ENCODE results near the gene SLC12A7.

DNA sequence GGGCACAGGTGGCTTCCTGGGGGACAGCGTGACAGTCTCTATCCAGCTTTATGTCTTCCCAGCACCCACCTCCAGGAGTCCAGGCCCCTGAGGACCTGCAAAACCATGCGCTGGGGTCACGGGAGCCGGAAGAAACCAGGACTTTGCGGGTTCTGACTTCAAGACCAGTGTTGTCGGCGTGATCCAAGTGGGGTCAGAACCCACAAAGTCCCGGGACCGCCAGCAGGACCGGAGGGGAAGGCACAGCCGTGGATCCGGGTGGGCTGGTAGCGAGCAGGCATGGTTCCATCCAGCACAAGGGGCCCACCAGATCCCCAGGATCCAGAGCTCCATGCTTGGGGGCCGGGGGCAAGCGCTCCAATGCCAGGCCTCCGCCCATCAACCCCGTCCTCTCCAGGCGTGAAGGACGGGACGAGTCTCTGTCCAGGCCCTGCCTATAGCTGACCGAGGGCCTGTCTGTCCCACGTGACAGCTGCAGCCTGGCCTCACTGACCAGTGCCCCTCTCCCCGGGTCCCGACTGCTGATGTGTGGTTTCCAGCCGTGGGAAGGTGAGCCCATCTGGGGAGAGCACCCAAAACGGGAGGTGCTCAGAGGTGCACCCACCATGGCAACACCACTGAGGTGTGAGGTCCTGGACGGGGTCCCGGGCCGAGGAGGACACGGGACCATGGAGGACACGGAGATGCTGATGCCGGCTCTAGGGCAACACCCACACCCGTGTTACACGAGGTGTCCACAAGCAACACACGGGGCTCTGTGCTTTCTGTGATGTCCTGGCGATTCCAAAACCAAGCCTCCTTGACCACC, 48.9 kb downstream of the SLC12A7 start:
- TF ChIP-seq CTCF (CRISPR knock-in tag; IDR thresholded peaks at IDR 0.05) (no peak), CBX2 (IDR thresholded peaks at IDR 0.05; ENCODE audit: low read depth, low read length) (no peak), CBX2 (CRISPR knock-in tag; IDR thresholded peaks at IDR 0.05; ENCODE audit: low read depth) (no peak), SUZ12 (IDR thresholded peaks at IDR 0.05; ENCODE audit: low read depth, low read length) (no peak), ZNF101 (CRISPR knock-in tag; IDR thresholded peaks at IDR 0.05; ENCODE audit: borderline replicate concordance, low read depth) (no peak), IRF2 (CRISPR knock-in tag; IDR thresholded peaks at IDR 0.05) (no peak), KDM1A (CRISPR knock-in tag; IDR thresholded peaks at IDR 0.05) (no peak), ZNF441 (CRISPR knock-in tag; IDR thresholded peaks at IDR 0.05; ENCODE audit: borderline replicate concordance) (no peak)
- TF ChIP-seq, protein P1, sequence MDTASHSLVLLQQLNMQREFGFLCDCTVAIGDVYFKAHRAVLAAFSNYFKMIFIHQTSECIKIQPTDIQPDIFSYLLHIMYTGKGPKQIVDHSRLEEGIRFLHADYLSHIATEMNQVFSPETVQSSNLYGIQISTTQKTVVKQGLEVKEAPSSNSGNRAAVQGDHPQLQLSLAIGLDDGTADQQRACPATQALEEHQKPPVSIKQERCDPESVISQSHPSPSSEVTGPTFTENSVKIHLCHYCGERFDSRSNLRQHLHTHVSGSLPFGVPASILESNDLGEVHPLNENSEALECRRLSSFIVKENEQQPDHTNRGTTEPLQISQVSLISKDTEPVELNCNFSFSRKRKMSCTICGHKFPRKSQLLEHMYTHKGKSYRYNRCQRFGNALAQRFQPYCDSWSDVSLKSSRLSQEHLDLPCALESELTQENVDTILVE (CRISPR knock-in tag; IDR thresholded peaks at IDR 0.05) = no peak
- TF ChIP-seq, protein P2, sequence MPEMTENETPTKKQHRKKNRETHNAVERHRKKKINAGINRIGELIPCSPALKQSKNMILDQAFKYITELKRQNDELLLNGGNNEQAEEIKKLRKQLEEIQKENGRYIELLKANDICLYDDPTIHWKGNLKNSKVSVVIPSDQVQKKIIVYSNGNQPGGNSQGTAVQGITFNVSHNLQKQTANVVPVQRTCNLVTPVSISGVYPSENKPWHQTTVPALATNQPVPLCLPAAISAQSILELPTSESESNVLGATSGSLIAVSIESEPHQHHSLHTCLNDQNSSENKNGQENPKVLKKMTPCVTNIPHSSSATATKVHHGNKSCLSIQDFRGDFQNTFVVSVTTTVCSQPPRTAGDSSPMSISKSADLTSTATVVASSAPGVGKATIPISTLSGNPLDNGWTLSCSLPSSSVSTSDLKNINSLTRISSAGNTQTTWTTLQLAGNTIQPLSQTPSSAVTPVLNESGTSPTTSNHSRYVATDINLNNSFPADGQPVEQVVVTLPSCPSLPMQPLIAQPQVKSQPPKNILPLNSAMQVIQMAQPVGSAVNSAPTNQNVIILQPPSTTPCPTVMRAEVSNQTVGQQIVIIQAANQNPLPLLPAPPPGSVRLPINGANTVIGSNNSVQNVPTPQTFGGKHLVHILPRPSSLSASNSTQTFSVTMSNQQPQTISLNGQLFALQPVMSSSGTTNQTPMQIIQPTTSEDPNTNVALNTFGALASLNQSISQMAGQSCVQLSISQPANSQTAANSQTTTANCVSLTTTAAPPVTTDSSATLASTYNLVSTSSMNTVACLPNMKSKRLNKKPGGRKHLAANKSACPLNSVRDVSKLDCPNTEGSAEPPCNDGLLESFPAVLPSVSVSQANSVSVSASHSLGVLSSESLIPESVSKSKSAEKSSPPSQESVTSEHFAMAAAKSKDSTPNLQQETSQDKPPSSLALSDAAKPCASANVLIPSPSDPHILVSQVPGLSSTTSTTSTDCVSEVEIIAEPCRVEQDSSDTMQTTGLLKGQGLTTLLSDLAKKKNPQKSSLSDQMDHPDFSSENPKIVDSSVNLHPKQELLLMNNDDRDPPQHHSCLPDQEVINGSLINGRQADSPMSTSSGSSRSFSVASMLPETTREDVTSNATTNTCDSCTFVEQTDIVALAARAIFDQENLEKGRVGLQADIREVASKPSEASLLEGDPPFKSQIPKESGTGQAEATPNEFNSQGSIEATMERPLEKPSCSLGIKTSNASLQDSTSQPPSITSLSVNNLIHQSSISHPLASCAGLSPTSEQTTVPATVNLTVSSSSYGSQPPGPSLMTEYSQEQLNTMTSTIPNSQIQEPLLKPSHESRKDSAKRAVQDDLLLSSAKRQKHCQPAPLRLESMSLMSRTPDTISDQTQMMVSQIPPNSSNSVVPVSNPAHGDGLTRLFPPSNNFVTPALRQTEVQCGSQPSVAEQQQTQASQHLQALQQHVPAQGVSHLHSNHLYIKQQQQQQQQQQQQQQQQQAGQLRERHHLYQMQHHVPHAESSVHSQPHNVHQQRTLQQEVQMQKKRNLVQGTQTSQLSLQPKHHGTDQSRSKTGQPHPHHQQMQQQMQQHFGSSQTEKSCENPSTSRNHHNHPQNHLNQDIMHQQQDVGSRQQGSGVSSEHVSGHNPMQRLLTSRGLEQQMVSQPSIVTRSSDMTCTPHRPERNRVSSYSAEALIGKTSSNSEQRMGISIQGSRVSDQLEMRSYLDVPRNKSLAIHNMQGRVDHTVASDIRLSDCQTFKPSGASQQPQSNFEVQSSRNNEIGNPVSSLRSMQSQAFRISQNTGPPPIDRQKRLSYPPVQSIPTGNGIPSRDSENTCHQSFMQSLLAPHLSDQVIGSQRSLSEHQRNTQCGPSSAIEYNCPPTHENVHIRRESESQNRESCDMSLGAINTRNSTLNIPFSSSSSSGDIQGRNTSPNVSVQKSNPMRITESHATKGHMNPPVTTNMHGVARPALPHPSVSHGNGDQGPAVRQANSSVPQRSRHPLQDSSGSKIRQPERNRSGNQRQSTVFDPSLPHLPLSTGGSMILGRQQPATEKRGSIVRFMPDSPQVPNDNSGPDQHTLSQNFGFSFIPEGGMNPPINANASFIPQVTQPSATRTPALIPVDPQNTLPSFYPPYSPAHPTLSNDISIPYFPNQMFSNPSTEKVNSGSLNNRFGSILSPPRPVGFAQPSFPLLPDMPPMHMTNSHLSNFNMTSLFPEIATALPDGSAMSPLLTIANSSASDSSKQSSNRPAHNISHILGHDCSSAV (CRISPR knock-in tag; IDR thresholded peaks at IDR 0.05; ENCODE audit: borderline replicate concordance) = no peak
- TF ChIP-seq, protein P3, sequence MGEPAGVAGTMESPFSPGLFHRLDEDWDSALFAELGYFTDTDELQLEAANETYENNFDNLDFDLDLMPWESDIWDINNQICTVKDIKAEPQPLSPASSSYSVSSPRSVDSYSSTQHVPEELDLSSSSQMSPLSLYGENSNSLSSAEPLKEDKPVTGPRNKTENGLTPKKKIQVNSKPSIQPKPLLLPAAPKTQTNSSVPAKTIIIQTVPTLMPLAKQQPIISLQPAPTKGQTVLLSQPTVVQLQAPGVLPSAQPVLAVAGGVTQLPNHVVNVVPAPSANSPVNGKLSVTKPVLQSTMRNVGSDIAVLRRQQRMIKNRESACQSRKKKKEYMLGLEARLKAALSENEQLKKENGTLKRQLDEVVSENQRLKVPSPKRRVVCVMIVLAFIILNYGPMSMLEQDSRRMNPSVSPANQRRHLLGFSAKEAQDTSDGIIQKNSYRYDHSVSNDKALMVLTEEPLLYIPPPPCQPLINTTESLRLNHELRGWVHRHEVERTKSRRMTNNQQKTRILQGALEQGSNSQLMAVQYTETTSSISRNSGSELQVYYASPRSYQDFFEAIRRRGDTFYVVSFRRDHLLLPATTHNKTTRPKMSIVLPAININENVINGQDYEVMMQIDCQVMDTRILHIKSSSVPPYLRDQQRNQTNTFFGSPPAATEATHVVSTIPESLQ (CRISPR knock-in tag; conservative IDR thresholded peaks at IDR 0.05) = no peak
